Thymus (tissue), 11 donors: ENCODE measurements around the gene HTR3C. TPM values are rescaled to one million over a fixed set of nuclear protein-coding genes. Genes with fewer than 3 reads are reported as not detected.

Experiments used
- DNase-seq, 9 donors: peaks; one replicate each; pipeline ENCODE4 v3.0.0-alpha.2; 2013; ENCODE audit warnings: low spot score in 9 of 9, low read depth in 6 of 9, missing footprints in 1 of 9
- H3K27ac ChIP-seq, 2 donors: one replicate each; pipeline ENCODE4 v1.5.1; 2013; ENCODE audit warnings: control low read depth in 1 of 2, low read depth in 1 of 2, low read length in 1 of 2, mild to moderate bottlenecking in 1 of 2, moderate library complexity in 1 of 2
- H3K27me3 ChIP-seq, 2 donors: one replicate each; pipeline ENCODE4 v1.5.1; 2013; ENCODE audit warnings: low read length in 1 of 2; ENCODE audit not compliant: control insufficient read depth in 2 of 2, insufficient read depth in 1 of 2
- H3K36me3 ChIP-seq, 2 donors: one replicate each; pipeline ENCODE4 v1.5.1; 2013; ENCODE audit warnings: low read length in 1 of 2, mild to moderate bottlenecking in 1 of 2, moderate library complexity in 1 of 2; ENCODE audit not compliant: control insufficient read depth in 2 of 2, insufficient read depth in 2 of 2
- H3K4me1 ChIP-seq, 2 donors: one replicate each; pipeline ENCODE4 v1.5.1; 2013; ENCODE audit warnings: low read length in 2 of 2; ENCODE audit not compliant: control insufficient read depth in 2 of 2, insufficient read depth in 2 of 2
- H3K4me3 ChIP-seq, 2 donors: one replicate each; pipeline ENCODE4 v1.5.1; 2013; ENCODE audit warnings: low read length in 2 of 2, control low read depth in 1 of 2, mild to moderate bottlenecking in 1 of 2
- H3K9me3 ChIP-seq, 2 donors: one replicate each; pipeline ENCODE4 v1.5.1; 2013; ENCODE audit warnings: low read length in 1 of 2, mild to moderate bottlenecking in 1 of 2; ENCODE audit not compliant: control insufficient read depth in 2 of 2, insufficient read depth in 1 of 2
- WGBS: extraction: QIAGEN DNeasy Blood & Tissue Kit; methylation state at CpG from one replicate; pipeline ENCODE4 v1.1.7; 2013; 5-methylcytosine and 5-hydroxymethylcytosine counted together
- polyA plus RNA-seq: library from polyadenylated mRNA; stranded (reverse); fragments of 200-250 nt; gene quantifications from one replicate; pipeline ENCODE4 v1.2.3, GENCODE V29; 2013
- total RNA-seq: library from RNA; stranded (reverse); fragments of 120-200 nt; gene quantifications from one replicate; pipeline ENCODE4 v1.2.4, GENCODE V29; 2013
- donor health status: healthy.

The HTR3C gene
- total and polyA plus RNA-seq, 2 donors: 0.11 TPM; not detected in 1

DNA sequence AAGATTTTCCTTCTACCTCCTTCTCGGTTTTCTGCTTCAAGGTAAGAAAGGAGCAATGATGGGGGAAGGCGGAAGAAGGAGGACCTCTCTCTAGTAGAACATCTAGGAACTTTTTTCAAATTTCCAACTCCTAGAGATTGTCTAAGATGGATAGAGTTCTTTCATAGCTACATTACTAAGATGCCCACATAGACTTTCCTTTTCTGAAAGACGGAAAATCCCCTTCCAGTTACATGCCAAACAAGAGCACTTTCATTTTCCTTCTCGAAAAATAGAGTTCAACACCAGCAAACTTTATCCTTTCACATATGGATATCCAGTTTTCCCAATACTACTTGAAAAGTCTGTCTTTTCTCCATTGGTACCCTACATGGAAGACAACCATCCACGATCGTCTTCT lies 44.7 kb downstream of the HTR3C start:
- Histone ChIP-seq H3K27ac (no peak overlapping the region), H3K27me3 (no peaks in the 10 kb centered on the region), H3K4me1 (no peaks in the 10 kb centered on the region), H3K4me3 (no peak overlapping the region), H3K36me3 (no peaks in the 10 kb centered on the region), H3K9me3 (peaks cover 0 to 4% of the 10 kb centered on the region in 2 donors)
- no peak for DNase-seq
- WGBS: 94% methylated on average over 6 of the region's 6 CpGs

- no peak overlapping the region for H3K27ac ChIP-seq
- 77% methylated on average over 24 of the region's 24 CpGs for WGBS
- H3K9me3 ChIP-seq: no peaks in the 10 kb centered on the region
- no peaks in the 10 kb centered on the region for H3K27me3 ChIP-seq
- no peaks in the 10 kb centered on the region for H3K36me3 ChIP-seq
- DNase-seq: no peak
- no peaks in the 10 kb centered on the region for H3K4me1 ChIP-seq
- H3K4me3 ChIP-seq: no peak overlapping the region
Measured at GRCh38 chr3:184099806-184100686, 47.2 kb downstream of the HTR3C start.

Other genes with a start within 250 kb of the HTR3C start
- 4.8 TPM for gene MAP6D1, start 227.5 kb upstream of the HTR3C start, total RNA-seq
- gene MAP6D1, start 227.5 kb upstream of the HTR3C start, polyA plus RNA-seq: 4.1 TPM
- 42.0 TPM for gene PARL, start 168.2 kb upstream of the HTR3C start, total RNA-seq
- 107 TPM for gene PARL, start 168.2 kb upstream of the HTR3C start, polyA plus RNA-seq
- gene ABCC5, start 35.2 kb upstream of the HTR3C start, total RNA-seq: 13.8 TPM
- 33.2 TPM for gene ABCC5, start 35.2 kb upstream of the HTR3C start, polyA plus RNA-seq
- not detected for gene HTR3D, start 21.3 kb upstream of the HTR3C start, total RNA-seq
- gene HTR3D, start 21.3 kb upstream of the HTR3C start, polyA plus RNA-seq: not detected
- gene HTR3E, start 44.0 kb downstream of the HTR3C start, total RNA-seq: not detected
- gene HTR3E, start 44.0 kb downstream of the HTR3C start, polyA plus RNA-seq: 0.05 TPM
- gene EIF2B5, start 82.3 kb downstream of the HTR3C start, total RNA-seq: 32.2 TPM
- gene EIF2B5, start 82.3 kb downstream of the HTR3C start, polyA plus RNA-seq: 47.3 TPM
- gene DVL3, start 102.3 kb downstream of the HTR3C start, total RNA-seq: 12.0 TPM
- 26.0 TPM for gene DVL3, start 102.3 kb downstream of the HTR3C start, polyA plus RNA-seq
- gene AP2M1, start 121.8 kb downstream of the HTR3C start, total RNA-seq: 138 TPM
- gene AP2M1, start 121.8 kb downstream of the HTR3C start, polyA plus RNA-seq: 165 TPM
- gene ABCF3, start 133.2 kb downstream of the HTR3C start, total RNA-seq: 25.0 TPM
- gene ABCF3, start 133.2 kb downstream of the HTR3C start, polyA plus RNA-seq: 60.6 TPM
- gene VWA5B2, start 176.5 kb downstream of the HTR3C start, total RNA-seq: 0.05 TPM
- gene VWA5B2, start 176.5 kb downstream of the HTR3C start, polyA plus RNA-seq: 0.23 TPM
- 12.6 TPM for gene ALG3, start 195.9 kb downstream of the HTR3C start, total RNA-seq
- 16.6 TPM for gene ALG3, start 195.9 kb downstream of the HTR3C start, polyA plus RNA-seq
- gene EEF1AKMT4, start 196.6 kb downstream of the HTR3C start, total RNA-seq: 5.0 TPM
- gene EEF1AKMT4, start 196.6 kb downstream of the HTR3C start, polyA plus RNA-seq: 2.9 TPM
- not detected for gene CAMK2N2, start 208.5 kb downstream of the HTR3C start, total RNA-seq
- 0.14 TPM for gene CAMK2N2, start 208.5 kb downstream of the HTR3C start, polyA plus RNA-seq
- gene ECE2, start 223.0 kb downstream of the HTR3C start, total RNA-seq: not detected
- gene ECE2, start 223.0 kb downstream of the HTR3C start, polyA plus RNA-seq: not detected
- 136 TPM for gene PSMD2, start 246.2 kb downstream of the HTR3C start, total RNA-seq
- gene PSMD2, start 246.2 kb downstream of the HTR3C start, polyA plus RNA-seq: 76.1 TPM